ENCODE results near the gene MAML2. TPM values are rescaled to one million over a fixed set of nuclear protein-coding genes. Genes with fewer than 3 reads are reported as not detected.

The MAML2 gene
- total and polyA plus RNA-seq, 2 of the 13 experiments (the other 11 are each of a cell fraction or from before 2014, with no cell fraction given): 2.3 to 25.9 TPM

DNA sequence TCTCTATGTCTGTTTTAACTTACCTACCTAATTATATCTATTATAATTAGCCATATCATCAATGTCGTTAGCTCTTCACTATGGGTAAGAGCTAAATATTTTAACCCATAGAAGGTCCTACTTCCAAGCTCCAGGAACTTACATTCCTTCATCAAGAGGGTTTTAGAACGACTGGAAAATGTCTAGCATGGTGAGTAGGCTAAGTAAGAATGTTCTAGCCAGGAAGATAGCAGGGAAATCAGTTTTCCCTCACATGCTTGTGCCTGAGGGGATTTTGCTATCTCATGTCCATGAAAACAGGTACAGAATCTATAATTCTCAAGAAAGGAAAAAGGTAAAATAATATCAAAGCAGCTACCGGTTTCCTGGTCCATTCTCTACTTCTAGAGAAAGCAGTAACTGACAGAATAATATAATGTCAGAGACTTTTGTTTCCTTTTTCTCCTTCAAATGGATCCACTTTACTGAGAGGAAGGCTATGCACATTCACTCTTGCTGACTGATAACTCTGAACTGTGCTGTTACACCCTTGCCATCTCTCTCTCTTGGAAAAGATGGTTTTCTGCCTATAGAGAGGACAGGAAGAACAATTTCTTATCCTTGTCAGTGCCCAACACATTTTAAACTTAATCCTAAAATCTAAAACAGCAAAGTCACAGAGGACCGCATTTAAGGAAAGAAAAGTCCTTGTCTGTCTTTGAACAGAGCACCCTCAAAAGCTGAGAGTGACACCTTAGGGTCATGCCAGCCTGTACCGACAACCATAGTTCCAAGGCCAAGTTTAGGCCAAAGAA, 67.0 kb downstream of the MAML2 start:
- H3K27ac ChIP-seq (ENCODE audit: extremely low read length, insufficient read depth, low read length): no peak overlapping the region

More for the DNA sequence above, 67.0 kb downstream of the MAML2 start:
- H2AFZ ChIP-seq (ENCODE audit: low read length): no peak overlapping the region
- TF ChIP-seq TOPORS (CRISPR knock-in tag; IDR thresholded peaks at IDR 0.05): no peak
- no peak for TF ChIP-seq HDAC2 (CRISPR knock-in tag; IDR thresholded peaks at IDR 0.05)
- TF ChIP-seq KLF16 (CRISPR knock-in tag; IDR thresholded peaks at IDR 0.05): no peak
- no peak for TF ChIP-seq HMG20A (CRISPR knock-in tag; IDR thresholded peaks at IDR 0.05; ENCODE audit: borderline replicate concordance)
- no peak for TF ChIP-seq NCOA1 (CRISPR knock-in tag; IDR thresholded peaks at IDR 0.05)
- TF ChIP-seq NRL (CRISPR knock-in tag; IDR thresholded peaks at IDR 0.05; ENCODE audit: borderline replicate concordance): no peak
- TF ChIP-seq ZNF780A (CRISPR knock-in tag; IDR thresholded peaks at IDR 0.05): no peak
- no peak for TF ChIP-seq ZNF556 (CRISPR knock-in tag; IDR thresholded peaks at IDR 0.05; ENCODE audit: borderline replicate concordance)
- TF ChIP-seq, protein P1, sequence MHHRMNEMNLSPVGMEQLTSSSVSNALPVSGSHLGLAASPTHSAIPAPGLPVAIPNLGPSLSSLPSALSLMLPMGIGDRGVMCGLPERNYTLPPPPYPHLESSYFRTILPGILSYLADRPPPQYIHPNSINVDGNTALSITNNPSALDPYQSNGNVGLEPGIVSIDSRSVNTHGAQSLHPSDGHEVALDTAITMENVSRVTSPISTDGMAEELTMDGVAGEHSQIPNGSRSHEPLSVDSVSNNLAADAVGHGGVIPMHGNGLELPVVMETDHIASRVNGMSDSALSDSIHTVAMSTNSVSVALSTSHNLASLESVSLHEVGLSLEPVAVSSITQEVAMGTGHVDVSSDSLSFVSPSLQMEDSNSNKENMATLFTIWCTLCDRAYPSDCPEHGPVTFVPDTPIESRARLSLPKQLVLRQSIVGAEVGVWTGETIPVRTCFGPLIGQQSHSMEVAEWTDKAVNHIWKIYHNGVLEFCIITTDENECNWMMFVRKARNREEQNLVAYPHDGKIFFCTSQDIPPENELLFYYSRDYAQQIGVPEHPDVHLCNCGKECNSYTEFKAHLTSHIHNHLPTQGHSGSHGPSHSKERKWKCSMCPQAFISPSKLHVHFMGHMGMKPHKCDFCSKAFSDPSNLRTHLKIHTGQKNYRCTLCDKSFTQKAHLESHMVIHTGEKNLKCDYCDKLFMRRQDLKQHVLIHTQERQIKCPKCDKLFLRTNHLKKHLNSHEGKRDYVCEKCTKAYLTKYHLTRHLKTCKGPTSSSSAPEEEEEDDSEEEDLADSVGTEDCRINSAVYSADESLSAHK (CRISPR knock-in tag; IDR thresholded peaks at IDR 0.05; ENCODE audit: borderline replicate concordance): no peak
- TF ChIP-seq ZNF616 (CRISPR knock-in tag; IDR thresholded peaks at IDR 0.05; ENCODE audit: low read depth): no peak
- no peak for TF ChIP-seq KMT2A (CRISPR knock-in tag; IDR thresholded peaks at IDR 0.05)
- TF ChIP-seq, protein P2, sequence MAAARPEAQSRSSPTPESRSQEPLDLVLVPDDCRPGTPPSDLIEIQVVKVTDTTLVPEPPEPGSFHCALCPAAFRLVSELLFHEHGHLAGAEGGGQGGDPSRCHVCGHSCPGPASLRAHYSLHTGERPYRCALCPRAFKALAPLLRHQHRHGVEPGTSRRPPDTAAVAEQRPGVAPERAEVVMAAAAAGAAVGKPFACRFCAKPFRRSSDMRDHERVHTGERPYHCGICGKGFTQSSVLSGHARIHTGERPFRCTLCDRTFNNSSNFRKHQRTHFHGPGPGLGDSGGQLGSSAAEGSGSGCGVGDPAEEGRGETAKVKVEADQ (CRISPR knock-in tag; IDR thresholded peaks at IDR 0.05; ENCODE audit: borderline replicate concordance): no peak
- H3K79me2 ChIP-seq (ENCODE audit: insufficient read depth, low read length): peaks cover 10% of the 10 kb centered on the region
- CTCF ChIA-PET (ENCODE audit: low intra/inter-chr PET ratio, low total read pairs): no interaction called here
- H3K4me1 ChIP-seq (ENCODE audit: insufficient read depth, low read length): 0 out of 2 replicates have a peak, but pooled peaks cover 13% of the 10 kb centered on the region
- H4K20me1 ChIP-seq (ENCODE audit: insufficient read depth, low read length): no peaks in the 10 kb centered on the region; the same call in 1 of the 2 replicates
- no peak for FAIRE-seq
- no peaks in the 10 kb centered on the region for H3K27me3 ChIP-seq (ENCODE audit: control insufficient read depth in 1 of 2, insufficient read depth in 2 of 2, low read length in 2 of 2)
- no peak for ATAC-seq
- no peak overlapping the region for H3K4me2 ChIP-seq (ENCODE audit: low read depth, low read length)
- intact Hi-C loops (cut with micrococcal nuclease; ENCODE audit: unreplicated experiment) (no loop called here), in situ Hi-C loops (cut with HindIII; ENCODE audit: extremely low pct_ligation_motif_present, low pct_unique_long_range_greater_than_20kb) (no loop called here)
- WGBS (ENCODE audit: low lambda C conversion rate): 94% methylated on average over 5 of the region's 5 CpGs
- DNase-seq (ENCODE audit: low spot score): no peak
- no peaks in the 10 kb centered on the region for H3K9me3 ChIP-seq (ENCODE audit: low read length)
- peaks cover 4 to 8% of the 10 kb centered on the region in 2 experiments; a peak in 4 of 5 replicates for H3K36me3 ChIP-seq (replicated peaks in 1 of 2; ENCODE audit: control insufficient read depth in 1 of 2, insufficient read depth in 2 of 2, low read length in 2 of 2)
- BruUV-seq (replicated peaks): no TSS peak
- H3K9ac ChIP-seq (ENCODE audit: insufficient read depth, low read depth, low read length): no peak overlapping the region
- POLR2A ChIA-PET: interaction anchor here (0.6 kb wide), 1 partner anchor 74 kb away, joined by 3 read pairs; no protein-coding TSS in a partner anchor
- no peak overlapping the region for H3K4me3 ChIP-seq (replicated peaks in 1 of 3; ENCODE audit: insufficient read depth in 1 of 3, low read depth in 2 of 3, low read length in 3 of 3)
